ENCODE data around the gene KDM4B. TPM values are rescaled to one million over a fixed set of nuclear protein-coding genes. Genes with fewer than 3 reads are reported as not detected.

The KDM4B gene
- polyA plus RNA-seq, 1 of the 3 experiments (the other 2 are of a cell fraction) = 12.2 TPM

GRCh38 chr19:4970558-4971423, 1.9 kb downstream of the KDM4B start:
- Histone ChIP-seq H3K4me1 (ENCODE audit: control insufficient read depth in 1 of 2, insufficient read depth in 2 of 2, low read depth in 1 of 2, low read length in 1 of 2) (peaks cover 16 to 32% of the 10 kb centered on the region in 2 experiments; a peak in 3 of 4 replicates), H3K27ac (ENCODE audit: low read depth in 2 of 2, low read length in 1 of 2) (peak overlapping the region; percentile 19 to 34; a peak in 2 of 4 replicates), H3K4me2 (peak overlapping the region; percentile 99), H3K9ac (peak overlapping the region; percentile 70), H2AFZ (ENCODE audit: low read depth) (no peak overlapping the region), H3K79me2 (ENCODE audit: insufficient read depth) (peaks cover 64% of the 10 kb centered on the region), H3K9me3 (no peaks in the 10 kb centered on the region), H3K27me3 (ENCODE audit: insufficient read depth) (no peaks in the 10 kb centered on the region), H3K4me3 (ENCODE audit: low read depth in 2 of 2, low read length in 1 of 2) (peak overlapping the region; percentile 68 to 84), H3K9me2 (no peaks in the 10 kb centered on the region), H4K20me1 (ENCODE audit: insufficient read depth) (peaks cover 38% of the 10 kb centered on the region), H3K36me3 (replicated peaks in 1 of 2; ENCODE audit: control insufficient read depth in 1 of 2, insufficient read depth in 2 of 2, low read length in 1 of 2) (no peaks in the 10 kb centered on the region), H3F3A (replicated peaks; ENCODE audit: insufficient read depth) (peaks cover 26% of the 10 kb centered on the region)
- TF ChIP-seq MAX (IDR thresholded peaks at IDR 0.05; ENCODE audit: low read depth) (0 out of 2 replicates have a peak, but pooled peaks have one; percentile 3), RAD21 (IDR thresholded peaks at IDR 0.05; ENCODE audit: low read length) (peak; percentile 51), YY1 (IDR thresholded peaks at IDR 0.05; ENCODE audit: low read depth) (no peak), RCOR1 (IDR thresholded peaks at IDR 0.05; ENCODE audit: low read length) (no peak), FOXM1 (IDR thresholded peaks at IDR 0.05; ENCODE audit: low read depth) (no peak), ZBTB33 (IDR thresholded peaks at IDR 0.05; ENCODE audit: borderline replicate concordance, low read depth) (no peak), FOXJ3 (CRISPR knock-in tag; IDR thresholded peaks at IDR 0.05) (no peak), MXI1 (IDR thresholded peaks at IDR 0.05; ENCODE audit: low read depth, low read length) (0 out of 2 replicates have a peak, but pooled peaks have one; percentile 45), GATA2 (CRISPR knock-in tag; IDR thresholded peaks at IDR 0.05) (no peak), TAF1 (IDR thresholded peaks at IDR 0.05; ENCODE audit: borderline replicate concordance, low read depth, low read length) (no peak), JUND (IDR thresholded peaks at IDR 0.05) (no peak)
- TF ChIP-seq, protein P1, sequence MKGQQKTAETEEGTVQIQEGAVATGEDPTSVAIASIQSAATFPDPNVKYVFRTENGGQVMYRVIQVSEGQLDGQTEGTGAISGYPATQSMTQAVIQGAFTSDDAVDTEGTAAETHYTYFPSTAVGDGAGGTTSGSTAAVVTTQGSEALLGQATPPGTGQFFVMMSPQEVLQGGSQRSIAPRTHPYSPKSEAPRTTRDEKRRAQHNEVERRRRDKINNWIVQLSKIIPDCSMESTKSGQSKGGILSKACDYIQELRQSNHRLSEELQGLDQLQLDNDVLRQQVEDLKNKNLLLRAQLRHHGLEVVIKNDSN (IDR thresholded peaks at IDR 0.05; ENCODE audit: borderline replicate concordance, low read depth) = no peak
- 44% methylated on average over 21 of the region's 31 CpGs for WGBS (ENCODE audit: low lambda C conversion rate)
- ChIA-PET POLR2A (interaction anchor here (1.0 kb wide), 1 partner anchor 15 kb away, joined by 3 read pairs; no protein-coding TSS in a partner anchor), CTCF (interaction anchor here (0.6 to 6.1 kb wide), 8 partner anchors 8 to 67 kb away, joined by 3 to 62 read pairs (median 4); no protein-coding TSS in a partner anchor)
- DNase-seq = peak; percentile 64

GRCh38 chr19:4971424-4971793, 2.5 kb downstream of the KDM4B start:
- Histone ChIP-seq H3K79me2 (ENCODE audit: insufficient read depth) (peaks cover 71% of the 10 kb centered on the region), H3K9me3 (no peaks in the 10 kb centered on the region), H3K27me3 (ENCODE audit: insufficient read depth) (no peaks in the 10 kb centered on the region), H3K9ac (no peak overlapping the region; the same call in 1 of the 2 replicates), H3F3A (replicated peaks; ENCODE audit: insufficient read depth) (peaks cover 25% of the 10 kb centered on the region), H4K20me1 (ENCODE audit: insufficient read depth) (peaks cover 38% of the 10 kb centered on the region), H3K4me3 (ENCODE audit: low read depth in 2 of 2, low read length in 1 of 2) (peak overlapping the region in 1 of 2 experiments; percentile 84; a peak in 2 of 4 replicates), H3K4me1 (ENCODE audit: control insufficient read depth in 1 of 2, insufficient read depth in 2 of 2, low read depth in 1 of 2, low read length in 1 of 2) (peaks cover 18 to 33% of the 10 kb centered on the region in 2 experiments; a peak in 3 of 4 replicates), H2AFZ (ENCODE audit: low read depth) (no peak overlapping the region), H3K9me2 (no peaks in the 10 kb centered on the region), H3K4me2 (peak overlapping the region; percentile 99), H3K27ac (ENCODE audit: low read depth in 2 of 2, low read length in 1 of 2) (no peak overlapping the region), H3K36me3 (replicated peaks in 1 of 2; ENCODE audit: control insufficient read depth in 1 of 2, insufficient read depth in 2 of 2, low read length in 1 of 2) (no peaks in the 10 kb centered on the region)
- POLR2A ChIA-PET = no interaction called here
- DNase-seq = peak; percentile 61
- CTCF ChIA-PET = interaction anchor here (0.6 to 6.1 kb wide), 7 partner anchors 8 to 67 kb away, joined by 3 to 62 read pairs (median 4); no protein-coding TSS in a partner anchor
- WGBS (ENCODE audit: low lambda C conversion rate) = 57% methylated on average over 5 of the region's 10 CpGs
- TF ChIP-seq TEAD4 (IDR thresholded peaks at IDR 0.05; ENCODE audit: borderline replicate concordance, insufficient read depth) = no peak
- TF ChIP-seq REST (IDR thresholded peaks at IDR 0.05; ENCODE audit: low read depth, low read length) = no peak
- TF ChIP-seq MEF2A (IDR thresholded peaks at IDR 0.05; ENCODE audit: borderline replicate concordance, low read depth) = no peak
- TF ChIP-seq GATA2 (CRISPR knock-in tag; IDR thresholded peaks at IDR 0.05) = no peak
- no peak for TF ChIP-seq MAX (IDR thresholded peaks at IDR 0.05; ENCODE audit: low read depth)
- no peak for TF ChIP-seq FOXJ3 (CRISPR knock-in tag; IDR thresholded peaks at IDR 0.05)
- no peak for TF ChIP-seq FOSL2 (IDR thresholded peaks at IDR 0.05; ENCODE audit: borderline replicate concordance, low read depth)
- no peak for TF ChIP-seq RAD21 (IDR thresholded peaks at IDR 0.05; ENCODE audit: low read length)
- no peak for TF ChIP-seq SMC3 (IDR thresholded peaks at IDR 0.05; ENCODE audit: low read depth, low read length)
